Activated T-cell treated with anti-CD3 and anti-CD28 coated beads, Interleukin-2, amount 50 U/mL, for 4 hours (primary cell): ENCODE results near the gene WDR62. TPM values are rescaled to one million over a fixed set of nuclear protein-coding genes. Genes with fewer than 3 reads are reported as not detected.

Experiments
- ATAC-seq, 2 donors: fragments of 200-7000 bp; cut with Tn5 transposase; one replicate each; pipeline ENCODE4 v1.10.0; 2021
- DNase-seq: peaks from one replicate; pipeline ENCODE4 v3.0.0-alpha.2; 2020
- H3K27me3 Mint-ChIP-seq: one replicate; pipeline ENCODE4 v1.8.0; 2021; ENCODE audit warnings: low read depth, mixed read lengths
- H3K36me3 Mint-ChIP-seq: one replicate; pipeline ENCODE4 v1.8.0; 2022; ENCODE audit warnings: mixed read lengths; ENCODE audit not compliant: insufficient read depth
- H3K4me1 Mint-ChIP-seq: one replicate; pipeline ENCODE4 v1.8.0; 2021; ENCODE audit warnings: low read depth, mixed read lengths
- H3K4me3 Mint-ChIP-seq: one replicate; pipeline ENCODE4 v1.8.0; 2021; ENCODE audit warnings: mild to moderate bottlenecking, moderate library complexity, mixed read lengths
- H3K9me3 Mint-ChIP-seq: one replicate; pipeline ENCODE4 v1.8.0; 2021; ENCODE audit warnings: mixed read lengths
- total RNA-seq, 3 donors: library from RNA; stranded (reverse); gene quantifications; one replicate each; pipeline ENCODE4 v1.2.1, GENCODE V29; 2021

Gene WDR62
- total RNA-seq, 3 donors from 2014 or later = 10.3 to 14.6 (median 12.5) TPM

DNA sequence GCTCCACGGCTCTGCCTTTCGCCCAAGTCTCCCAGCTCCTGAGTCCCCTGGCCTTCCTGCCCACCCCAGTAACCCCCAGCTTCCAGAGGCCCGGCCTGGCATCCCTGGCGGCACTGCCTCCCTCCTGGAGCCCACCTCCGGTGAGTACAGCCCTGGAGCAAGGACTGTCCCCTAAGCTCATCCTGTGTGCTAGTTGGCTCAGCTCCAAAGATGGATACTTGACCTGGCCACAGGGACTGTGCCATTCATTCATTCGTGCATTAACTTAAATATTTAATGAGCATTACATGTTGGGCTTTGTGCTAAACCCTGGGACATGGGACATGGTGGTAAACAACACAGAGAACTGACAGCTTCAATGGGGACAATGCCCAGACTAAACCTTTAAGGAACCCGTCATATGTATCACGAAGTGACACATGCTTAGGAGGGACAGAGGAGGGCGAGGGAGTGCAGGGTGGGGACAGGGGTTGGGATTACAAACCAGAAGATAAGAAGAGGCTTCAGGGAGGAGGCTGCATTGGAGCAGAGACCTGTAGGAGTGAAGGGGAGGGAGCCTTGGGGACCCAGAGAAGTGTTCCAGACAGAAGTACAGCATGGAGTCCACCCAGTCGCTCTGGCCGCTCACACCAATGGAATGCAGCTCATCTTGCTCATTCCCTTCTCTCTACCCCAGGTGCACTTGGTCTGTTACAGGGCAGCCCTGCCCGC is 49.3 kb downstream of the WDR62 start:
- Mint-ChIP-seq H3K4me3 (no peak overlapping the region), H3K36me3 (no peaks in the 10 kb centered on the region)

DNA sequence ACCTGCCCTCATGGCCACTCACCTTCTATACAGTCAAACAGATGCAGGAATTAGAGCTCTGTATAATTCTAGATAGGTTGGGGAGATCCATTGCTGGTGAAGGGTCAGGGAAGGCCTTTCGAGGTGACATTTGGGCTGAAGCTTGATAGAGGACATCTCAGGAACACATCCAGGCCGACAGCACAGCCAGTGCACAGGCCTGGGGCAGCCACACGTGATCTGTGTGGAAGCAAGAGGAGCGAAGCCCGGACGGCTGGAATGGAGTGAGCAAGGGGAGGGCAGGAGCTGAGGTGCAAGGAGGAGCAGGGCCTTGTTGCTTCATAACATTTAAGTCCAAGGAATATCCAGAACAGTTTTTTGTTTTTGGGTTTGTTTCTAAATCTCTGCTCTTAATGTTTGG is 51.7 kb downstream of the WDR62 start:
- Mint-ChIP-seq H3K4me1 (no peaks in the 10 kb centered on the region), H3K9me3 (no peaks in the 10 kb centered on the region), H3K4me3 (no peak overlapping the region), H3K27me3 (no peaks in the 10 kb centered on the region), H3K36me3 (peaks cover under 1% of the 10 kb centered on the region)
- no peak for DNase-seq
- no peak for ATAC-seq

More for the DNA sequence above, 49.3 kb downstream of the WDR62 start:
- ATAC-seq = no peak
- no peak for DNase-seq
- Mint-ChIP-seq H3K9me3 (no peaks in the 10 kb centered on the region), H3K4me1 (no peaks in the 10 kb centered on the region), H3K27me3 (no peaks in the 10 kb centered on the region)

DNA sequence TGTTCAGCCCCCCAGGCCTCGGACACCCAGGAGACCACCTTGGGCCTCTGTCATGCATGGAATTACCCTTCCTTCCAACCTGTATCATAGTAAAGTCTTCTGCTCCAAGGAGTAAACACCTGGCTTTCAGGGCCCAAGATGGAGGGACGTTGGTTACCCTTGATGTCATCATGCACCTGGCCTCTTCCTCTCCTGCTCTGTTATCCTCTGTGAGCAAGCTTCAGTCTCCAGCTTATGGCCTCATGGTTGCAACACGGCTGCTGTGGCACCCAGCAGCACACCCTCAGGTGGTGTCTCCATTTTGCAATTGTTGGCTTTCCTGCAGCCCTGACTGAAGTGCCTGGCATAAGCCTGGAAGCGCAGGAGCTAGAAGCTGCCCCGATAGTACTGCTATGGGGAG is 52.3 kb downstream of the WDR62 start:
- Mint-ChIP-seq H3K9me3 (no peaks in the 10 kb centered on the region), H3K4me3 (no peak overlapping the region), H3K36me3 (peaks cover 4% of the 10 kb centered on the region), H3K27me3 (no peaks in the 10 kb centered on the region), H3K4me1 (no peaks in the 10 kb centered on the region)
- DNase-seq (no peak), ATAC-seq (no peak)

DNA sequence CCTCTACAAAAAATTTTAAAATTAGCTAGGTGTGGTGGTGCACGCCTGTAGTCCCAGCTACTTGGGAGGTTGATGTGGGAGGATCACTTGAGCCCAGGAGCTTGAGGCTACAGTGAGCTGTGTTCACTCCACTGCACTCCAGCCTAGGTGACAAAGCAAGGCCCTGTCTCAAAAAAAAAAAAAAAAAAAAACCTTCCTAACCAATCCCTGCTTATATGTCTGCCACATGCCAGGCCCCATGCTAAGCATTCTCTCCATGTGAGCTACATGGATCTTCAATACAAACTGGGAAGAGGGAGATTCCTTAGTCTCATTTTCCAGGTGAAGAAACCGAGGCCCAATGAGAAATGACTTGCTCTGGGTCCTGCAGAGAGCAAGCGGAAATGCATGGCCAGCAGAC is 54.0 kb downstream of the WDR62 start:
- Mint-ChIP-seq H3K9me3 (no peaks in the 10 kb centered on the region), H3K4me1 (peaks cover 8% of the 10 kb centered on the region), H3K36me3 (peaks cover 9% of the 10 kb centered on the region), H3K27me3 (no peaks in the 10 kb centered on the region), H3K4me3 (no peak overlapping the region)
- no peak for DNase-seq
- no peak for ATAC-seq

DNA sequence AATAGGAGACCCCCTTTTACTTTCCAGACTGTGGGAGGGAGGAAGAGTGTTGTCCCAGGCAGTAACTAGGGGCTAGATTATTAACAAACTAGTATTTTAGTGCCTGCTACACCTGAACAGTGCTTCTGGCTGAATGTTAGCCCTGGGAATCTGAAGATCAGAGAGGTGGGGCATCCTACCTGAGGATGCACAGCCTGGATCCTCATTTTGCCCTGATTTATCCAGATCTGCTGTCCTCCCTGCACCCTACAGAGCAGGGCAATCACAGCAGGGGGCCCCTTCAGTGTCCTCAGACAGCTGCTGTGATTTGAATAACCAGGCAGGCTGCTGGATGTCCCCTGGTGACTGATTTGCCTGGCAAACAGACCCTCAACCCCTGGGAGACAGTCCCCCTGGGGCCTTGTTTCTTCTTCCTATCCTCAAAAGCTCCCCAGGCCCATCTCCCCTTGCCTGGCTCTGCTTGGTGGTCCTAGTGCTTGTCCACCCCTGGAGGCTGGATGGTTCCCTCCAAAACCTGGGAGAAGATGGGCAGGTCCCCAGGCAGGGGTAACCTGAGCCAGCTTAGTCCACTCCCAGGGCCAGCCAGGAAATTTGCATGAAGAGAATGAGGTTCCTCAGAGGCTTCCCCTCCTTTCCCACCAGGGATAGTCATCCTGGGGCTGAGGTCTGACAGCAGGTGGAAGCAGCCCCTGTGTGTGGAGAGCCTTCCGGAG is 55.9 kb downstream of the WDR62 start, which contains the start of gene OVOL3:
TSS of gene OVOL3 (plus strand) at position 657 of the 713 bp plus-strand sequence. CDS start 60 bp downstream, outside the sequence.
- Mint-ChIP-seq H3K4me3 (peak within 1 kb of the TSS; percentile 62), H3K9me3 (no peaks in the 10 kb centered on the region), H3K4me1 (peaks cover 10% of the 10 kb centered on the region), H3K27me3 (no peaks in the 10 kb centered on the region), H3K36me3 (peaks cover 9% of the 10 kb centered on the region)
- DNase-seq (no peak), ATAC-seq (no peak)

DNA sequence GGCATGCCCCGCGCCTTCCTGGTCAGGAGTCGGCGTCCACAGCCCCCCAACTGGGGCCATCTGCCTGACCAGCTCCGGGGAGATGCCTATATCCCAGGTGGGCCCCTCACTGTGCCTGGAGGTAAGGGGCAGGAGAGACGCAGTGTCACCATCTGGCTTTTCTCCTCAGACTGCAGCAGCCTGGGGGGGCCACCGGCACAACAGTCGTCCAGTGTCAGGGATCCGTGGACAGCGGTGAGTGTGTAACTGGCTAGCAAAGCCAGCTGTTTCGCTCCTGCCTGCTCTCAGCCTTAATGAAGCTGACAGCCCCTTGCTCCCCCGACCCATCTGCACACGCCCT is 56.5 kb downstream of the WDR62 start:
- Mint-ChIP-seq H3K4me1 (peaks cover 12% of the 10 kb centered on the region), H3K27me3 (no peaks in the 10 kb centered on the region), H3K4me3 (no peak overlapping the region), H3K9me3 (no peaks in the 10 kb centered on the region), H3K36me3 (peaks cover 9% of the 10 kb centered on the region)
- ATAC-seq (no peak), DNase-seq (no peak)

DNA sequence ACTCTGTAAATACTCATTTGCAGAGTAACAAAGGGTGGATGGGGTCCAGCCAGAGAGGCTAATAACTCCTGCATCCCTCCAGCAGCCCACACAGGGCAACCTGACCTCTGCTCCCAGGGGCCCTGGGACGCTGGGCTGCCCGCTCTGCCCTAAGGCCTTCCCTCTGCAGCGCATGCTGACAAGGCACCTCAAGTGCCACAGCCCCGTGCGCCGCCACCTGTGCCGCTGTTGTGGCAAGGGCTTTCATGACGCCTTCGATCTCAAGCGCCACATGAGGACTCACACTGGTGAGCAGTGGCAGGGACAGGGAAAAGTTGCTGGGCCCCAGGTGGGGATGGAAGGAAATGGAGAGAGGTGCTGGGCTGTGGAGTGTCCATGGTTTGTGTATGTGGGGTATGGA is 58.0 kb downstream of the WDR62 start:
- Mint-ChIP-seq H3K27me3 (no peaks in the 10 kb centered on the region), H3K36me3 (peaks cover 11% of the 10 kb centered on the region), H3K9me3 (no peaks in the 10 kb centered on the region), H3K4me1 (peaks cover 21% of the 10 kb centered on the region), H3K4me3 (peak overlapping the region; percentile 98)
- ATAC-seq (no peak), DNase-seq (no peak)

DNA sequence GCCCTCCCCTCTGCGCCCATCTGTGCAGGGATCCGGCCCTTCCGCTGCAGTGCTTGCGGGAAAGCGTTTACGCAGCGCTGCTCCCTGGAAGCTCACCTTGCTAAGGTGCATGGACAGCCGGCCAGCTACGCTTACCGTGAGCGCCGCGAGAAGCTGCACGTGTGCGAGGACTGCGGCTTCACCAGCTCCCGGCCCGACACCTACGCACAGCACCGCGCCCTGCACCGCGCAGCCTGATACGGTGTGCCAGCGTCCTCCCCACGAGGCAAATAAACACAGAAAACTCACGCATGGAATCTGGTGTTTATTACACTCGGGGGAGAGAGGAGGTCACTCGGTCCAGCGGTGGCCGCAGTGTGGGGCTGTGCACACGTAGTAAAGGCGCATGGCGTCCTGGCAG is 58.7 kb downstream of the WDR62 start:
- no peak for ATAC-seq

DNA sequence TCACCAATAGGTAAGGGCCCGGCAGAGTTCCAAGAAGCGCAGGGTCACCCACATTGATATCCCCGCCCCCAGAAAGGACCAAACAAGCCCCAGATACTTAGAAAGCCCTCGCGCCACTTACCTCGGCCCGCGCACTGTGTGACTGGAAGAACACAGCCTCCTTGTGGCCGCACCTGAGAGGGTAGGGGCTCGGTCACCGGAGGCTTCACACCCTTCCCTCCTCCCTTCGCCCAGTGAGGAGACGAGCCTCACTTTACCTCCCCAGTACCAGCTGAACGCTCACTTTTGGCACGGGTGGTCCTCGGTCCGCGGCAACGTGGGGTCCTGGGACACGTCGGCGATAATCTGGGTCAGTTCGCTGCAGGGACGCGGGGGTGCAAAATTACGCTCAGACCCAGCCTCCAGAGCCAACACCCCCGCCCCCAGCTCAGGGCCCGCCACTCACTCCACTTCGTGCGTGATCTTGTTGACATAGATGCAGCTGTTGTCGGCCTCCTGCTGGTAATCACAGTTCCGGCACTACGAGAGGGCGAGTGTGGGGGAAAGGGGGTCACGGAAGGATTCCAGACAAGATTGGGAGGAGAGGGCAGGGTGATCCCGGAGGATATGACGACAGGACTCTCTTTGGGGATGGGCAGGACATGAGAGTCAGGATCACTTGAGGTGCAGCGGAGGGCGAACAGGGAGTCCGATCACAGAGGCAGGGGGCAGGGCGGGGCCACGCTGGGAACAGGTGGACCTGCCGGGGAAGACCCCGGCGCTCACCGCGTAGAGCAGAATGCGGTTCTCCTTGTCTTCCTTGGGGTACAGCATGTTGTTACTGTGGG is 59.4 kb downstream of the WDR62 start:
- peaks cover 25% of the 10 kb centered on the region for H3K4me1 Mint-ChIP-seq
- ATAC-seq (no peak), DNase-seq (no peak)
- peaks cover 16% of the 10 kb centered on the region for H3K36me3 Mint-ChIP-seq
- no peaks in the 10 kb centered on the region for H3K27me3 Mint-ChIP-seq
- peak overlapping the region; percentile 98 for H3K4me3 Mint-ChIP-seq
- H3K9me3 Mint-ChIP-seq = no peaks in the 10 kb centered on the region

More for the DNA sequence above, 58.7 kb downstream of the WDR62 start:
- DNase-seq = no peak
- peaks cover 25% of the 10 kb centered on the region for H3K4me1 Mint-ChIP-seq
- H3K36me3 Mint-ChIP-seq = peaks cover 16% of the 10 kb centered on the region
- H3K27me3 Mint-ChIP-seq = no peaks in the 10 kb centered on the region
- no peaks in the 10 kb centered on the region for H3K9me3 Mint-ChIP-seq
- peak overlapping the region; percentile 98 for H3K4me3 Mint-ChIP-seq

DNA sequence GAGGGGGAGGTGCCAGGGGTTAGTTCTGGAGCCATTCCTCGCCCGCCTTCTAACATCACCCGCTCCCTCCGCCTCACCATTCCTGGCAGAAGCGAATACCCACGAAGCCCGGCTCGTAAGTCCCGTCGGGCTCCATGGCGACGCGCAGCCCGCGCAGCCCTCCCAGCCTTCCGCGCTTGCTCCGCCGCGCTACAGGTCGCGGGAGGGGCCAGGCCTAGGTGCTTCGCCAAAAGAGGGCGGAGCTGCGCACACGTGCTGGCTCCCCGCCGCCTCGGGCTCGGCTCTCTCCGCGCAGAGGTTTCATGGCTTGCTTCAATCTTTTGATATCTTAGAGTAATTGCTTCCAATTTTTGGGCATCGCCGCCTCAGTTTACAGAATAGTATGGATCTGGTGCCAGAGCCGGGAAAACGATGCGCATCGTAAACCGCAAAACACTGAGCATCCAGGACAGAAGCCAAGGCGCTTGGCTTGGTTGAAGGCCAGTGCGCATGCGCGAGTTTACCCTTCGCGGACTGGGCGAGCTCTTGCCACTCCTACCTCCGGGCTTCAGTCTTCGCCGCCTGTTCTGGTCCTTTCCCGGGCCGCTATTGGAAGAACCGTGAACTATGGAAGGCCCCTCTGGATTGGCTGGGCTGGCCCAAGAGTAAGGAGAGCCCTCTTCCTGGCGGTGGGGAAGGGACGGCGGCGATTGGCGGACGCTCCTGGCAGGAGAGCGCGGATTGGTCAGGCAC is 60.2 kb downstream of the WDR62 start, which contains the start of gene POLR2I:
TSS of gene POLR2I (minus strand) at position 155 of the 732 bp plus-strand sequence. CDS start at position 136, 19 bp downstream.
- Mint-ChIP-seq H3K36me3 (peaks cover 19% of the 10 kb centered on the region), H3K27me3 (no peaks in the 10 kb centered on the region), H3K4me3 (peak within 1 kb of the TSS; percentile 98), H3K4me1 (peaks cover 26% of the 10 kb centered on the region), H3K9me3 (no peaks in the 10 kb centered on the region)
- ATAC-seq (peak; percentile 89 to 90), DNase-seq (peak; percentile 98)

DNA sequence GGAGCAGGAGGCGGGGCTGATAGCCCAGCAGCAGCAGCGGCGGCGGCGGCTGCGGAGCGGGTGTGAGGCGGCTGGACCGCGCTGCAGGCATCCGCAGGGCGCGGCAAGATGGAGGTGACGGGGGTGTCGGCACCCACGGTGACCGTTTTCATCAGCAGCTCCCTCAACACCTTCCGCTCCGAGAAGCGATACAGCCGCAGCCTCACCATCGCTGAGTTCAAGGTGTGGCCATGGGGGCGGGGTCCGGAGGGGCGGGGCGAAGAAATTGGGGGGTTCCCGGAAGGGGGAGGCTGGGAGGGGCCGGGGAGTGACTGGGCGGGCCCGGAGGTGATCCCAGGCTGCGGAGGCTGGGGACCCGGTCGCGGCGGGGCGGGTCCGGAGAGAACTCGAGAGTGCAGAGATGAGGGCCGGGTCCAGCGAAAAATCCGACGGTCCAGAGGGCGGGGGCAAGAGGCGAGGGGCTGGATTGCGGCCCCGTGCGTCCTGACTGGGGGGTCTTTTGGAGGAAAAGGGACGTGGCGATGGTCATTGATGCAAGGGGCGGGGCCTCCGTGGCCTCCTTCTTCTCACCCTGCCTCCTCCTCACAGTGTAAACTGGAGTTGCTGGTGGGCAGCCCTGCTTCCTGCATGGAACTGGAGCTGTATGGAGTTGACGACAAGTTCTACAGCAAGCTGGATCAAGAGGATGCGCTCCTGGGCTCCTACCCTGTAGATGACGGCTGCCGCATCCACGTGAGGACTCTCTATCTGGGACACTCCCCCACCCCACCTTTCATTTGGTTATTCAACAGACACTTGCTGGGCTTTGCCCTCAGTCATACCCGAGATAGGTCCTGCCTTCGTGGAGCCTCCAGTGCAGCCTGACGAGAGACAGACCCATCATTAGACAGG is 61.0 kb downstream of the WDR62 start, which contains the start of gene TBCB:
TSS of gene TBCB (plus strand) at position 16 of the 891 bp plus-strand sequence. CDS start at position 109, 93 bp downstream.
- H3K4me1 Mint-ChIP-seq = peaks cover 28% of the 10 kb centered on the region
- H3K4me3 Mint-ChIP-seq = peak within 1 kb of the TSS; percentile 98
- ATAC-seq (peak; percentile 58 to 60), DNase-seq (peak; percentile 91)
- no peaks in the 10 kb centered on the region for H3K9me3 Mint-ChIP-seq
- H3K36me3 Mint-ChIP-seq = peaks cover 23% of the 10 kb centered on the region
- no peaks in the 10 kb centered on the region for H3K27me3 Mint-ChIP-seq

DNA sequence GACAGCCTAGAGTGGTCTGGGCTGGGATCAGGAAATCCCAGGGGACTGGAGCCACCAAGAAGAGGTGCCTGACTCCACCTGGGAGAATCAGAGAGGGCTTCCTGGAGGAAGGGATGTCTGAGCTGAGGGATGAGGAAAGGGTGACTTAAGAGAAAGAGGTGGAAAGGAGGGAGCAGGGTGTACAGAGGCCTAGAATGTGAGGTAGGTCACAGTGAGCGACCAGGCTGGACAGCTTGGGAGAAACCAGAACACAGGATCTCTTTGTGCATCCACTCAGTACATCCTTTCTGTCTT is 61.6 kb downstream of the WDR62 start:
- H3K36me3 Mint-ChIP-seq = peaks cover 23% of the 10 kb centered on the region

More for the DNA sequence above, 61.6 kb downstream of the WDR62 start:
- H3K4me1 Mint-ChIP-seq = peaks cover 28% of the 10 kb centered on the region
- H3K27me3 Mint-ChIP-seq = no peaks in the 10 kb centered on the region
- DNase-seq (no peak), ATAC-seq (no peak)
- H3K4me3 Mint-ChIP-seq = peak overlapping the region; percentile 98
- H3K9me3 Mint-ChIP-seq = no peaks in the 10 kb centered on the region
